K562 (cell line): ENCODE results near the gene RPEL1. TPM values are rescaled to one million over a fixed set of nuclear protein-coding genes. Genes with fewer than 3 reads are reported as not detected.
A peak's percentile ranks its signal among the peaks of the same experiment; 100 is the strongest.

Source experiments
- ATAC-seq: fragments of 200-7000 bp; cut with Tn5 transposase; 3 replicates; pipeline ENCODE4 v1.9.1; 2020; ENCODE audit warnings: moderate library complexity
- BruUV-seq: library from RNA; stranded (reverse); fragments of 400-500 nt; replicated peaks from 2 replicates; lab custom pipeline; 2021; lab: Mats Ljungman, UMichigan
- CTCF ChIA-PET: fragments of 300-600 bp; formaldehyde crosslinking; extraction: SDS; loops from one replicate; lab custom pipeline; 2021; ENCODE audit warnings: low intra/inter-chr PET ratio; lab: Yijun Ruan, JAX
- POLR2A ChIA-PET: fragments of 300-600, 350-650 bp; sonication (Branson Sonifier 250); formaldehyde crosslinking; extraction: SDS; loops from one replicate; lab custom pipeline; 2021; ENCODE audit warnings: antibody characterized with exemption, inconsistent platforms; lab: Yijun Ruan, JAX
- DNase-seq, 4 experiments: peaks; one replicate each; pipeline versions ENCODE4 v3.0.0 to v3.0.0-alpha.2; 2011 to 2018; ENCODE audit warnings: low spot score in 3 of 4, mixed read lengths in 3 of 4; ENCODE audit errors: extremely low read depth in 1 of 4
- FAIRE-seq: peaks from 2 replicates; lab custom pipeline; 2011; peaks lifted over from hg19 to GRCh38; lab: Jason Lieb, UNC
- H2AFZ ChIP-seq: 2 replicates; pipeline ENCODE4 v1.6.0; 2011; ENCODE audit warnings: low read depth, low read length, control low read depth, inconsistent platforms
- H3K27ac ChIP-seq: fragments of 200-600 bp; 3 replicates; pipeline ENCODE4 v1.8.0; 2011; ENCODE audit warnings: low read depth, mild to moderate bottlenecking, control low read depth, inconsistent platforms, low read length, moderate library complexity, mixed read lengths; ENCODE audit errors: extremely low read depth
- H3K27me3 ChIP-seq, 2 experiments: fragments of 300-600 bp in 1 of 2; 2 replicates in 1 of 2; 3 replicates in 1 of 2; pipeline versions ENCODE4 v1.6.0 to v1.8.0; 2011; ENCODE audit warnings: inconsistent platforms in 2 of 2, low read length in 2 of 2, mild to moderate bottlenecking in 1 of 2, mixed read lengths in 1 of 2, moderate library complexity in 1 of 2; ENCODE audit not compliant: control insufficient read depth in 2 of 2, insufficient read depth in 2 of 2
- H3K36me3 ChIP-seq: fragments of 300-600 bp; 3 replicates; pipeline ENCODE4 v1.8.0; 2011; ENCODE audit warnings: mild to moderate bottlenecking, low read length, inconsistent platforms; ENCODE audit not compliant: control insufficient read depth, insufficient read depth
- H3K4me1 ChIP-seq, 2 experiments: fragments of 200-600 bp in 1 of 2; replicated peaks in 1 of 2; 2 replicates in 1 of 2; 3 replicates in 1 of 2; pipeline versions ENCODE4 v1.5.1 to v1.8.0; 2011; ENCODE audit warnings: inconsistent platforms in 2 of 2, low read length in 2 of 2, mild to moderate bottlenecking in 1 of 2, mixed read lengths in 1 of 2, moderate library complexity in 1 of 2; ENCODE audit not compliant: control insufficient read depth in 2 of 2, insufficient read depth in 2 of 2
- H3K4me2 ChIP-seq: 2 replicates; pipeline ENCODE4 v1.6.1; 2011; ENCODE audit warnings: low read length, control low read depth, inconsistent platforms, mixed read lengths; ENCODE audit not compliant: insufficient read depth
- H3K4me3 ChIP-seq: fragments of 200-600 bp; sonication (generic), shearing (Covaris generic); 2 replicates; pipeline ENCODE4 v1.5.1; 2016; ENCODE audit warnings: control low read depth, inconsistent platforms
- H3K79me2 ChIP-seq: fragments of 200-600 bp; 3 replicates; pipeline ENCODE4 v1.8.0; 2011; ENCODE audit warnings: low read length, inconsistent platforms; ENCODE audit not compliant: control insufficient read depth, insufficient read depth
- H3K9ac ChIP-seq, 2 experiments: 2 replicates each; pipeline versions ENCODE4 v1.6.0 to v1.6.1; 2011; ENCODE audit warnings: low read depth in 2 of 2, low read length in 2 of 2, control low read depth in 1 of 2, inconsistent platforms in 1 of 2, mild to moderate bottlenecking in 1 of 2, mixed read lengths in 1 of 2; ENCODE audit not compliant: insufficient read depth in 1 of 2
- H3K9me1 ChIP-seq: one replicate; pipeline ENCODE4 v1.6.0; 2011; ENCODE audit warnings: inconsistent platforms, mild to moderate bottlenecking, low read length, moderate library complexity; ENCODE audit not compliant: control insufficient read depth, insufficient read depth
- H3K9me3 ChIP-seq: replicated peaks from 2 replicates; pipeline ENCODE4 v1.5.1; 2011; ENCODE audit warnings: low read depth, low read length, inconsistent platforms; ENCODE audit not compliant: control insufficient read depth, insufficient read depth
- H4K20me1 ChIP-seq: replicated peaks from 2 replicates; pipeline ENCODE4 v1.6.1; 2011; ENCODE audit warnings: low read length, inconsistent platforms, mixed read lengths; ENCODE audit not compliant: control insufficient read depth, insufficient read depth
- ILK ChIP-seq: fragments of 450-650 bp; IDR thresholded peaks from 2 replicates; pipeline ENCODE4 v1.6.1; 2016; ENCODE audit warnings: missing genetic modification characterization, low read depth, mild to moderate bottlenecking, missing compliant biosample characterization, moderate library complexity, borderline replicate concordance
- NCOR1 ChIP-seq: fragments of 450-650 bp; IDR thresholded peaks from 2 replicates; pipeline ENCODE4 v1.6.1; 2016; ENCODE audit warnings: mild to moderate bottlenecking, moderate library complexity
- TFE3 ChIP-seq: fragments of 450-650 bp; formaldehyde crosslinking; IDR thresholded peaks from 2 replicates; pipeline ENCODE4 v1.4.0; 2020; ENCODE audit warnings: mild to moderate bottlenecking, mixed read lengths
- WGBS: fragments of 100-300 bp; shearing (Covaris generic); methylation state at CpG from one replicate; pipeline ENCODE4 v1.1.6; 2016; ENCODE audit warnings: low coverage, mixed read lengths; ENCODE audit not compliant: insufficient coverage; ENCODE audit errors: missing lambda C conversion rate; 5-methylcytosine and 5-hydroxymethylcytosine counted together
- in situ Hi-C: fragments of 300-500 bp; cut with MboI; formaldehyde crosslinking; loops from 4 replicates; pipeline ENCODE4 v1.15.0; 2018; ENCODE audit warnings: inconsistent platforms, mixed read lengths
- intact Hi-C: fragments of 100-400 bp; cut with micrococcal nuclease; formaldehyde crosslinking; loops from 2 replicates; pipeline ENCODE4 v1.14.2; 2022
- polyA plus RNA-seq, 8 experiments: library from polyadenylated mRNA; depleted of rRNA in 4 of 8; stranded (reverse) in 5 of 8; unstranded in 3 of 8; fragments of >200 nt; fragmentation: Nextera tagmentation in 2 of 8; fragmentation: Illumina TruSeq in 1 of 8; extraction: Ambion mirVana in 2 of 8; extraction: Trizol in 1 of 8; gene quantifications; 2 replicates each; pipeline versions ENCODE4 v1.2.1 to v1.2.3, GENCODE V29; 2011 to 2014; ENCODE audit warnings: inconsistent platforms in 1 of 8, missing spikeins in 1 of 8
- total RNA-seq, 7 experiments: library from RNA; depleted of rRNA in 6 of 7; stranded (reverse); fragments of >200 nt in 6 of 7; fragmentation: Illumina TruSeq in 2 of 7; extraction: Trizol in 2 of 7; gene quantifications; 2 replicates each; pipeline versions ENCODE4 v1.2.1 to v1.2.3, GENCODE V29; 2011 to 2021; ENCODE audit warnings: low replicate concordance in 1 of 7

The RPEL1 gene
- total and polyA plus RNA-seq, 9 of the 15 experiments (the other 6 are each of a cell fraction or from before 2014, with no cell fraction given): 0.04 to 0.15 (median 0.07) TPM; not detected in 4

GRCh38 chr10:103227416-103227815 is 18.3 kb upstream of the RPEL1 start:
- Histone ChIP-seq H3K27me3 (no peaks in the 10 kb centered on the region), H3K4me1 (peaks cover 0 to 4% of the 10 kb centered on the region in 2 experiments; a peak in 1 of 5 replicates), H3K4me2 (no peak overlapping the region), H3K9me1 (no peaks in the 10 kb centered on the region), H3K9me3 (no peaks in the 10 kb centered on the region), H3K27ac (no peak overlapping the region), H4K20me1 (no peaks in the 10 kb centered on the region), H2AFZ (no peak overlapping the region), H3K9ac (no peak overlapping the region), H3K79me2 (no peaks in the 10 kb centered on the region), H3K4me3 (no peak overlapping the region), H3K36me3 (no peaks in the 10 kb centered on the region)
- in situ Hi-C loops (no loop called here), intact Hi-C loops (no loop called here)
- ChIA-PET POLR2A (interaction anchor here (0.7 kb wide), 1 partner anchor 12 kb away, joined by 3 read pairs; no protein-coding TSS in a partner anchor), CTCF (no interaction called here)
- no TSS peak for BruUV-seq
- FAIRE-seq (no peak), DNase-seq (no peak), ATAC-seq (no peak)
- TF ChIP-seq ILK: no peak
- peak; percentile 13; the same call in 1 of the 2 replicates for TF ChIP-seq TFE3 (CRISPR knock-in tag)
- WGBS: 33% methylated on average over 1 of the region's 1 CpG

- 89% methylated on average over 2 of the region's 4 CpGs for WGBS
- FAIRE-seq: no peak
- TF ChIP-seq NCOR1: no peak
- no peak for DNase-seq
- Histone ChIP-seq H3K27me3 (no peaks in the 10 kb centered on the region), H3K27ac (no peak overlapping the region), H3K9ac (no peak overlapping the region), H3K9me3 (no peaks in the 10 kb centered on the region), H3K4me3 (no peak overlapping the region), H3K4me1 (peaks cover 0 to 4% of the 10 kb centered on the region in 2 experiments; a peak in 1 of 5 replicates), H3K4me2 (no peak overlapping the region), H4K20me1 (no peaks in the 10 kb centered on the region), H3K36me3 (no peaks in the 10 kb centered on the region), H2AFZ (no peak overlapping the region), H3K9me1 (no peaks in the 10 kb centered on the region), H3K79me2 (no peaks in the 10 kb centered on the region)
- POLR2A ChIA-PET: interaction anchor here (0.6 to 0.7 kb wide), 2 partner anchors 137 to 947 kb away, joined by 3 to 4 read pairs; no protein-coding TSS in a partner anchor
- no peak for ATAC-seq
- in situ Hi-C loops (no loop called here), intact Hi-C loops (no loop called here)
- CTCF ChIA-PET: no interaction called here
- no TSS peak for BruUV-seq
Observed at GRCh38 chr10:103231047-103231551, 14.6 kb upstream of the RPEL1 start.
